C4-2B (cell line): ENCODE measurements around the gene GJB3.

ENCODE experiments used
- CTCF ChIP-seq: fragments of 450-650 bp; conservative IDR thresholded peaks from 2 replicates; pipeline ENCODE4 v1.5.1; 2017; ENCODE audit warnings: mild to moderate bottlenecking
- ZFX ChIP-seq: fragments of 450-650 bp; IDR thresholded peaks from 2 replicates; pipeline ENCODE4 v1.6.1; 2017

GRCh38 chr1:34787461-34788420, 6.7 kb downstream of the GJB3 start:
- no peak; the same call in 1 of the 2 replicates for TF ChIP-seq CTCF
- TF ChIP-seq ZFX: no peak
